BE2C (cell line): ENCODE measurements around the gene ASIP.
A peak's percentile ranks its signal among the peaks of the same experiment; 100 is the strongest.

Source experiments
- DNase-seq: peaks from one replicate; pipeline ENCODE4 v3.0.0-alpha.2; 2020
- H3K27me3 ChIP-seq: fragments of 250-450 bp; sonication (Bioruptor Pico); 2 replicates; pipeline ENCODE4 v1.5.1; 2020; ENCODE audit warnings: mild to moderate bottlenecking
- H3K36me3 ChIP-seq: fragments of 250-450 bp; sonication (Bioruptor Pico); 2 replicates; pipeline ENCODE4 v1.5.1; 2020; ENCODE audit warnings: mild to moderate bottlenecking
- H3K4me1 ChIP-seq: fragments of 250-450 bp; sonication (Bioruptor Pico); 2 replicates; pipeline ENCODE4 v1.5.1; 2020
- H3K4me3 ChIP-seq: 2 replicates; pipeline ENCODE4 v1.5.1; 2011; ENCODE audit warnings: low read depth, low read length
- H3K9me3 ChIP-seq: fragments of 250-450 bp; sonication (Bioruptor Pico); 2 replicates; pipeline ENCODE4 v1.5.1; 2020
- TF ChIP-seq, protein P1 (sequence below): IDR thresholded peaks from 2 replicates; pipeline ENCODE4 v1.5.1; 2012; ENCODE audit warnings: mild to moderate bottlenecking, low read depth, low read length

ASIP gene

GRCh38 chr20:34301587-34302311 is 60.5 kb downstream of the ASIP start:
- Histone ChIP-seq H3K4me1 (peaks cover 6% of the 10 kb centered on the region; the same call in 1 of the 2 replicates), H3K4me3 (peak overlapping the region; percentile 97), H3K27me3 (no peaks in the 10 kb centered on the region), H3K36me3 (peaks cover 28% of the 10 kb centered on the region), H3K9me3 (no peaks in the 10 kb centered on the region)
- no peak for DNase-seq
- TF ChIP-seq, protein P1, sequence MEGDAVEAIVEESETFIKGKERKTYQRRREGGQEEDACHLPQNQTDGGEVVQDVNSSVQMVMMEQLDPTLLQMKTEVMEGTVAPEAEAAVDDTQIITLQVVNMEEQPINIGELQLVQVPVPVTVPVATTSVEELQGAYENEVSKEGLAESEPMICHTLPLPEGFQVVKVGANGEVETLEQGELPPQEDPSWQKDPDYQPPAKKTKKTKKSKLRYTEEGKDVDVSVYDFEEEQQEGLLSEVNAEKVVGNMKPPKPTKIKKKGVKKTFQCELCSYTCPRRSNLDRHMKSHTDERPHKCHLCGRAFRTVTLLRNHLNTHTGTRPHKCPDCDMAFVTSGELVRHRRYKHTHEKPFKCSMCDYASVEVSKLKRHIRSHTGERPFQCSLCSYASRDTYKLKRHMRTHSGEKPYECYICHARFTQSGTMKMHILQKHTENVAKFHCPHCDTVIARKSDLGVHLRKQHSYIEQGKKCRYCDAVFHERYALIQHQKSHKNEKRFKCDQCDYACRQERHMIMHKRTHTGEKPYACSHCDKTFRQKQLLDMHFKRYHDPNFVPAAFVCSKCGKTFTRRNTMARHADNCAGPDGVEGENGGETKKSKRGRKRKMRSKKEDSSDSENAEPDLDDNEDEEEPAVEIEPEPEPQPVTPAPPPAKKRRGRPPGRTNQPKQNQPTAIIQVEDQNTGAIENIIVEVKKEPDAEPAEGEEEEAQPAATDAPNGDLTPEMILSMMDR, result no peak

DNA sequence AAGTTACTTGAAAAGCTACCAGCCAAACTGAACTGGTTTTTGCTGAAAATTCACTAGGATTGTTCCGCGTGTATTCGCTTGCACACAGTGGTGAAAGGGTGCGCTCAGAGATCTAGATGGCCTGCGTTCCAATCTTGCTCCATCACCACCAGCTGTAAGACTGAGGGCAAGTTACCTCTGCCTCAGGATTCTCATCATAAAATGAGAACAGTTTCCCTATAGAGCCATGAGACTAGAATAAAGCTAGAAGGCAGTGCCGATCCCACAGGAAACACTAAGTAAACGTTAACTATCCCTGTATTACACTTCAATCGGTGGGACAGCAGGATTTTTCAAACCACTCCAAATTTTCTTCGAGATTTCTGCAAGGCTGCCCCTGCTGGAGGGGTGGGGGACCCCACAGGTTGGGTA is 61.1 kb downstream of the ASIP start:
- peak overlapping the region; percentile 97 for H3K4me3 ChIP-seq
- DNase-seq, result no peak
- no peaks in the 10 kb centered on the region for H3K27me3 ChIP-seq
- no peaks in the 10 kb centered on the region for H3K9me3 ChIP-seq
- peaks cover 6% of the 10 kb centered on the region; the same call in 1 of the 2 replicates for H3K4me1 ChIP-seq
- H3K36me3 ChIP-seq, result peaks cover 28% of the 10 kb centered on the region
- TF ChIP-seq, protein P1, result no peak

GRCh38 chr20:34302723-34303533 is 61.7 kb downstream of the ASIP start, which contains the start of gene AHCY:
AHCY (minus strand) TSS chr20:34303355; CDS start chr20:34303270, 85 bp downstream.
- Histone ChIP-seq H3K4me3 (peak within 1 kb of the TSS; percentile 97), H3K9me3 (no peaks in the 10 kb centered on the region), H3K27me3 (no peaks in the 10 kb centered on the region), H3K36me3 (peaks cover 23% of the 10 kb centered on the region), H3K4me1 (peaks cover 6% of the 10 kb centered on the region; the same call in 1 of the 2 replicates)
- TF ChIP-seq, protein P1, result no peak
- peak; percentile 98 for DNase-seq

DNA sequence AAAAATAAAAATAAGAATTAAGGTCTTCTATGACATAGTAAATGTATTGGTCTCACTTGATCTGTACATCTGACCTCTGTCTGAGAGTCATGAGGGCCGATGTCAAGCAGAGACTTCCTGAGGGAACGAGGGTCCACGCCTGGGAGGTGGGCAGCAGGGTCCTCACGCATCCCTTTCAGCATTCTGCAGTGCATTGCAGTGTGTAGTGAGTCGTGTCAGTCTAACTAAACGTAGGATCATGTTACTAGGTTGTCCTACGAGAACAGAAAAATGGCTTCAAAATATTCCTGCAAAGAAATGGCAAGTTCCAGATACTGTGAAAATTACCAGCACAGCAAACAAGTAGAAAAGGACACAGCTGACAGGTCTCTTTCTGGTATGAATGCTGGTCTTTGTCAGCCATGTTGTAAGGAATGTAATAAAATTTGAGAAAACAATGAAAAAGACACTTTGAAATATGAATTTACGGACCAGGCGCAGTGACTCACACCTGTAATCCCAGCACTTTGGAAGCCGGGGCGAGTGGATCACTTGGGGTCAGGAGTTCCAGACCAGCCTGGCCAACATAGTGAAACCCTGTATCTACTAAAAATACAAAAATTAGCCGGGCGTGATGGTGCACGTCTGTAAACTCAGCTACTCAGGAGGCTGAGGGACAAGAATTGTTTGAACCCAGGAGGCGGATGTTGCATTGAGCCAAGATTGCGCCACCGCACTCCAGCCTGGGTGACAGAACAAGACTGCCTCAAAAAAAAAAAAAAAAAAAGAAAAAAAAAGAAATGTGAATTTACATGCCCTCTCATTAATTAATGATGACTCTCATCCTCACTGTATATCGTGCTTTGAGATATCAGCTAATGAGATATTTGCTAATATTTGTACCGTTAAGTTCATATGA is 64.4 kb downstream of the ASIP start:
- H3K36me3 ChIP-seq, result peaks cover 8% of the 10 kb centered on the region
- peaks cover 6% of the 10 kb centered on the region; the same call in 1 of the 2 replicates for H3K4me1 ChIP-seq
- no peaks in the 10 kb centered on the region for H3K27me3 ChIP-seq
- DNase-seq, result no peak
- TF ChIP-seq, protein P1, result no peak
- H3K9me3 ChIP-seq, result no peaks in the 10 kb centered on the region
- no peak overlapping the region for H3K4me3 ChIP-seq

DNA sequence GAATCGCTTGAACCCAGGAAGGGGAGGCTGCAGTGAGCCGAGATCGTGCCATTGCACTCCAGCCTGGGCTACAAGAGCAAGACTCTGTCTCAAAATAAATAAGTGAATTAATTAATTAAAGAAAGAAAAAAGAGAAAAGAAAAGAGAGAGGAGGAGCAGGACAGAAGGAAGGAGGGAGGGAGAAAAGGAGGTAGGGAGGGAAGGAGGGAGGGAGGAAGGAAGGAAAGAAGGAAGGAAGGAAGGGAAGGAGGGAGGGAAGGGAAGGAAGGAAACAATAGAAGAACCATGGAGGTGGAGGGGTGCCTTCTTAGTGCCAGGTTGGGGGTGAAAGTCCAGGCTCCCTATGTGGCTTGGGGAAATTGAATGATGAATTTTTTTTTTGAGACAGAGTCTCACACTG is 68.5 kb downstream of the ASIP start:
- DNase-seq, result no peak
- Histone ChIP-seq H3K4me3 (no peak overlapping the region), H3K4me1 (no peaks in the 10 kb centered on the region), H3K36me3 (no peaks in the 10 kb centered on the region), H3K27me3 (no peaks in the 10 kb centered on the region), H3K9me3 (no peaks in the 10 kb centered on the region)
- TF ChIP-seq, protein P1, result no peak
